Measurements from ENCODE around the gene RFX2. TPM values are rescaled to one million over a fixed set of nuclear protein-coding genes. Genes with fewer than 3 reads are reported as not detected.
A peak's percentile ranks its signal among the peaks of the same experiment; 100 is the strongest.

Gene RFX2
- total and polyA plus RNA-seq, 10 of the 15 experiments (the other 5 are each of a cell fraction or from before 2014, with no cell fraction given) = 3.2 to 9.8 (median 4.7) TPM

DNA sequence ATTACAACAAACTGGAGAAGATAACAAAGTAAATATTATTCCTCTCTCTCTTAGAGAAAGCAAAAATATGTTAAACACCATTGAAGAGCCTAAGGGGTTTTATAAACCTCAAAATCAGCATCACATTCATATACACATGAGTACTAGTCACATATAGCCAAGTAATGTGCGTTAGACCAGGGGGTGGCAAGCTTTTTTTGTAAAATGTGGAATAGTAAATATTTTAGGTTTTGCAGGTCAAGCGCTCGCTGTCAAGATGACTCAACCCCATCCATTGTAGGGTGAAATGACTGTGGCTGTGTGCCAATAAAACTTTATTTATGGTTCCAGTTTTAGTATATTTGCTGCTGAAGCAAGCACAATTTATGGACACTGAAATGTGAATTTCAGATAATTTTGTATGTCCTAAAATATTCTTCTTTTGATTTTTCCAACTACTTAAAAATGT is 21.7 kb downstream of the RFX2 start:
- no peak overlapping the region for H3K9ac ChIP-seq (ENCODE audit: control insufficient read depth, insufficient read depth, low read length)
- 53% methylated on average over 3 of the region's 3 CpGs for WGBS (ENCODE audit: insufficient coverage, insufficient replicate concordance, low lambda C conversion rate, missing lambda C conversion rate)
- ATAC-seq = peak; percentile 16; the same call in 2 of the 3 replicates
- H3K4me1 ChIP-seq (ENCODE audit: control insufficient read depth, insufficient read depth, low read length) = peaks cover 17% of the 10 kb centered on the region
- ChIA-PET RAD21 (ENCODE audit: unreplicated experiment) (interaction anchor here (2.6 kb wide), 1 partner anchor 37 kb away, joined by 20 read pairs; no protein-coding TSS in a partner anchor), POLR2A (interaction anchor here (2.1 kb wide), 1 partner anchor 17 kb away, joined by 9 read pairs; no protein-coding TSS in a partner anchor), CTCF (interaction anchor here (1.2 to 1.5 kb wide), 3 partner anchors 11 to 66 kb away, joined by 6 to 7 read pairs (median 7); no protein-coding TSS in a partner anchor), SMC1A (ENCODE audit: uncharacterized antibody, unreplicated experiment) (interaction anchor here (1.5 to 2.6 kb wide), 4 partner anchors 11 to 37 kb away, joined by 5 to 19 read pairs (median 8); no protein-coding TSS in a partner anchor)
- no peaks in the 10 kb centered on the region; the same call in 2 of the 3 replicates for H3K9me3 ChIP-seq (replicated peaks; ENCODE audit: control insufficient read depth, insufficient read depth, low read length)
- H3K4me2 ChIP-seq (ENCODE audit: control insufficient read depth, insufficient read depth) = peak overlapping the region; percentile 80; the same call in 1 of the 2 replicates
- no peak for FAIRE-seq
- no peak overlapping the region for H2AFZ ChIP-seq (ENCODE audit: control insufficient read depth, low read depth, low read length)
- H4K20me1 ChIP-seq (ENCODE audit: control insufficient read depth, insufficient read depth) = no peaks in the 10 kb centered on the region
- in situ Hi-C loops (cut with MboI) = no loop called here
- no peak overlapping the region for H3K27ac ChIP-seq (ENCODE audit: control insufficient read depth, insufficient read depth)
- no peaks in the 10 kb centered on the region for H3K36me3 ChIP-seq (ENCODE audit: control insufficient read depth in 2 of 2, insufficient read depth in 2 of 2, low read length in 1 of 2)
- no peak for DNase-seq (ENCODE audit: low read depth, low spot score)
- no TSS peak for BruUV-seq (replicated peaks)
- TF ChIP-seq DPF2 (IDR thresholded peaks at IDR 0.05) (no peak), ZBTB40 (IDR thresholded peaks at IDR 0.05; ENCODE audit: borderline replicate concordance) (peak; percentile 92), IRF4 (IDR thresholded peaks at IDR 0.05; ENCODE audit: low read depth, low read length) (peak; percentile 26; the same call in 1 of the 2 replicates), HSF1 (IDR thresholded peaks at IDR 0.05; ENCODE audit: low read depth, low read length) (no peak), MYC (IDR thresholded peaks at IDR 0.05; ENCODE audit: insufficient read depth, insufficient read length, insufficient replicate concordance, low read length, severe bottlenecking) (no peak), JUNB (IDR thresholded peaks at IDR 0.05) (peak; percentile 69), WRNIP1 (IDR thresholded peaks at IDR 0.05; ENCODE audit: borderline replicate concordance, low read depth, low read length) (no peak), PML (IDR thresholded peaks at IDR 0.05; ENCODE audit: low read length) (no peak), SIX5 (IDR thresholded peaks at IDR 0.05; ENCODE audit: low read depth, low read length, severe bottlenecking) (no peak), RUNX3 (IDR thresholded peaks at IDR 0.05; ENCODE audit: low read length) (peak; percentile 32; the same call in 1 of the 2 replicates), ZNF217 (IDR thresholded peaks at IDR 0.05) (no peak), MXI1 (IDR thresholded peaks at IDR 0.05; ENCODE audit: low read depth, low read length) (no peak)
- intact Hi-C loops (cut with micrococcal nuclease; ENCODE audit: unreplicated experiment) = loop anchor here (1.0 to 5.0 kb wide), 2 partner anchors 39 to 49 kb away; no protein-coding TSS in a partner anchor
- H3K4me3 ChIP-seq = no peak overlapping the region
- no peaks in the 10 kb centered on the region for H3K27me3 ChIP-seq (replicated peaks in 1 of 2; ENCODE audit: control insufficient read depth in 2 of 2, insufficient read depth in 2 of 2, low read length in 1 of 2)
- no peaks in the 10 kb centered on the region for H3K79me2 ChIP-seq (ENCODE audit: control insufficient read depth, insufficient read depth, low read length)
